Pancreas (tissue), 10 donors: ENCODE results near the gene LYPD1. TPM values are rescaled to one million over a fixed set of nuclear protein-coding genes. Genes with fewer than 3 reads are reported as not detected.

Experiments
- ATAC-seq, 4 donors: fragments of 200-7000 bp; cut with Tn5 transposase; one replicate each; pipeline versions ENCODE4 v1.8.0 to v1.9.1; 2020; ENCODE audit warnings: mild to moderate bottlenecking in 4 of 4, moderate library complexity in 4 of 4
- DNase-seq, 6 donors: peaks; one replicate each; pipeline ENCODE4 v3.0.0-alpha.2; 2020
- FAIRE-seq: peaks from 2 replicates; lab custom pipeline; 2012; peaks lifted over from hg19 to GRCh38; lab: Jason Lieb, UNC
- H3K27ac ChIP-seq, 4 donors: fragments of 200-600 bp; sonication (generic); 1 replicate in 3 of 4; 2 replicates in 1 of 4; pipeline versions ENCODE4 v1.5.0 to v1.8.0; 2020
- H3K27me3 ChIP-seq, 4 donors: fragments of 200-600 bp; one replicate each; pipeline ENCODE4 v1.8.0; 2021
- H3K36me3 ChIP-seq, 3 donors: fragments of 200-600 bp; sonication (generic) in 1 of 3; one replicate each; pipeline versions ENCODE4 v1.5.0 to v1.8.0; 2020 to 2021
- H3K4me1 ChIP-seq, 3 donors: fragments of 200-600 bp; one replicate each; pipeline ENCODE4 v1.8.0; 2021
- H3K4me3 ChIP-seq, 4 donors: fragments of 200-600 bp; sonication (generic) in 2 of 4; one replicate each; pipeline versions ENCODE4 v1.5.0 to v1.8.0; 2020 to 2021
- H3K9me3 ChIP-seq, 4 donors: fragments of 200-600 bp; one replicate each; pipeline ENCODE4 v1.8.0; 2021
- WGBS, 2 donors: extraction: QIAGEN DNeasy Blood & Tissue Kit; methylation state at CpG; one replicate each; pipeline ENCODE4 v1.1.7; 2013; 5-methylcytosine and 5-hydroxymethylcytosine counted together
- intact Hi-C, 3 donors: fragments of 100-400 bp; cut with DNase I; formaldehyde crosslinking; loops; one replicate each; pipeline versions ENCODE4 v1.11.1 to v1.14.2; 2022
- polyA plus RNA-seq, 2 donors: library from polyadenylated mRNA; stranded (reverse); fragments of 200-250 nt; gene quantifications; one replicate each; pipeline ENCODE4 v1.2.3, GENCODE V29; 2013
- total RNA-seq, 6 donors: library from RNA; stranded (reverse); fragmentation: NEBNext Ultra II Directional in 4 of 6; extraction: Animal tissue kit (Norgen Biotek cat#: 25700) in 4 of 6; gene quantifications; one replicate each; pipeline versions ENCODE4 v1.2.1 to v1.2.4, GENCODE V29; 2021 to 2023
- TF ChIP-seq, protein P1 (sequence below), 4 donors: fragments of 200-600 bp; sonication (generic) in 3 of 4; IDR thresholded peaks; one replicate each; pipeline versions ENCODE4 v1.5.0 to v1.8.0; 2021; ENCODE audit warnings: antibody characterized with exemption in 4 of 4
- donor health status: healthy with polysubstance abuse.
- donor health status: DM: no; HTN: no; CAD: no; lungs with moderate emphysema.
- donor health status: DM: no; HTN: no; CAD: no.
- donor health status: control.
- donor health status: control.
- donor health status: Bipolar disorder and iron deficiency.
- donor health status: DM: yes; HTN: yes; CAD: no.
- donor health status: DM: no; HTN: no; CAD: no.
- donor health status: DM: no; HTN: no; CAD: no.
- donor health status: DM: yes; HTN: yes; CAD: no.

Gene LYPD1
- total and polyA plus RNA-seq, 8 donors = 1.1 to 20.5 (median 4.1) TPM

GRCh38 chr2:132623096-132623839 lies 46.7 kb downstream of the LYPD1 start:
- Histone ChIP-seq H3K4me1 (peaks cover 10 to 23% (median 17%) of the 10 kb centered on the region in 3 donors), H3K27ac (peak overlapping the region in 2 of 4 donors; percentile 4 to 20), H3K4me3 (no peak overlapping the region), H3K9me3 (no peaks in the 10 kb centered on the region), H3K36me3 (no peaks in the 10 kb centered on the region), H3K27me3 (no peaks in the 10 kb centered on the region)
- WGBS, 2 donors = 75 to 76% methylated on average over 9 of the region's 9 CpGs
- no peak for FAIRE-seq
- TF ChIP-seq, protein P1, sequence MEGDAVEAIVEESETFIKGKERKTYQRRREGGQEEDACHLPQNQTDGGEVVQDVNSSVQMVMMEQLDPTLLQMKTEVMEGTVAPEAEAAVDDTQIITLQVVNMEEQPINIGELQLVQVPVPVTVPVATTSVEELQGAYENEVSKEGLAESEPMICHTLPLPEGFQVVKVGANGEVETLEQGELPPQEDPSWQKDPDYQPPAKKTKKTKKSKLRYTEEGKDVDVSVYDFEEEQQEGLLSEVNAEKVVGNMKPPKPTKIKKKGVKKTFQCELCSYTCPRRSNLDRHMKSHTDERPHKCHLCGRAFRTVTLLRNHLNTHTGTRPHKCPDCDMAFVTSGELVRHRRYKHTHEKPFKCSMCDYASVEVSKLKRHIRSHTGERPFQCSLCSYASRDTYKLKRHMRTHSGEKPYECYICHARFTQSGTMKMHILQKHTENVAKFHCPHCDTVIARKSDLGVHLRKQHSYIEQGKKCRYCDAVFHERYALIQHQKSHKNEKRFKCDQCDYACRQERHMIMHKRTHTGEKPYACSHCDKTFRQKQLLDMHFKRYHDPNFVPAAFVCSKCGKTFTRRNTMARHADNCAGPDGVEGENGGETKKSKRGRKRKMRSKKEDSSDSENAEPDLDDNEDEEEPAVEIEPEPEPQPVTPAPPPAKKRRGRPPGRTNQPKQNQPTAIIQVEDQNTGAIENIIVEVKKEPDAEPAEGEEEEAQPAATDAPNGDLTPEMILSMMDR (IDR thresholded peaks at IDR 0.05) = no peak
- DNase-seq = peak in 1 of 6 donors; percentile 27
- ATAC-seq = no peak
- intact Hi-C loops = no loop called here

DNA sequence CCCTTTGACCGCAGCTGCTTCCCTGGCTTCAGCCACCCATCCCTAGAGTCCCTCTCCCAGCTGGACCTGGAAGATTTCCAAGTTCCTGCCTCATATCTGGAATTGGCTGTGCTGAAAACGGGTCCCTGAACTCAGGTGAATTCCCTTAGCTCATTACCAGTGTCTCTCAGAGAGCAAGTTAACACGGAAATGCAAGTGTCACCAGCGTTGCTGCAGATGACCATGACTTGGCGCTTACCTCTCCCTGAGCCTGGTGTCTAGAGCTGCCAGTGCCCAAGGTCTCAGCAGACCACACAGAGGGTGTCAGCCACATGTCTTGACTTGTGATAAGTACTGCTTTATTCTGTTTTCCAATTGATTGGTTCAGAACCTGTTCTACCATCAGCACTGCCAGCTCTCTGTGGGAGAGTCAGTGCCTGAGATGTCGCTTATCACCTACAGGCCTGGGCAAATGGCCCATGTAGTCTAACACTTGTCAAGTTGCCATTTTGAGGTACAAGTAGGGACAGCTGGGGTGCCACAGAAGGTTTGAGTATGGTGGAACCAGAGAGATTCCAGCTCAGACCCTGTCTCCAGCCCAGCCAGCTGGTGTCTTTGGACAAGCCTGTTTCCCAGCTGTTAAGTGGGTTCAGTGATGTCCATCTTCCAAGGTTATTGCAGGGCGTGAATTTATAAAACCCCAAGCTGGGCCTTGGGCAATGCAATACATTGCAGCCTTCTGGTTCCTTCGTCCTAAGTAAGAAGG lies 48.7 kb downstream of the LYPD1 start:
- peak; percentile 91 to 94 (median 92) for ATAC-seq
- peak overlapping the region; percentile 60 to 77 (median 68) for H3K27ac ChIP-seq

GRCh38 chr2:132620115-132620514 lies 49.9 kb downstream of the LYPD1 start:
- no peak for FAIRE-seq
- peaks cover 13 to 23% (median 17%) of the 10 kb centered on the region in 3 donors for H3K4me1 ChIP-seq

More for the DNA sequence above, 48.7 kb downstream of the LYPD1 start:
- WGBS, 2 donors = 15% methylated on average over 8 of the region's 8 CpGs
- H3K36me3 ChIP-seq = no peaks in the 10 kb centered on the region
- TF ChIP-seq, protein P1 (IDR thresholded peaks at IDR 0.05) = no peak
- H3K4me1 ChIP-seq = peaks cover 13 to 23% (median 17%) of the 10 kb centered on the region in 3 donors
- peak overlapping the region in 2 of 4 donors; percentile 3 to 15 for H3K4me3 ChIP-seq
- DNase-seq (peak; percentile 58 to 90 (median 84)), FAIRE-seq (no peak)
- intact Hi-C loops = no loop called here
- H3K27me3 ChIP-seq = no peaks in the 10 kb centered on the region
- no peaks in the 10 kb centered on the region for H3K9me3 ChIP-seq

GRCh38 chr2:132618734-132619133 lies 51.3 kb downstream of the LYPD1 start:
- FAIRE-seq = no peak

More at GRCh38 chr2:132620115-132620514, 49.9 kb downstream of the LYPD1 start:
- H3K9me3 ChIP-seq = no peaks in the 10 kb centered on the region
- ATAC-seq = peak in 1 of 4 donors; percentile 4
- WGBS, 2 donors = 23 to 25% methylated on average over 2 of the region's 2 CpGs
- TF ChIP-seq, protein P1 (IDR thresholded peaks at IDR 0.05) = no peak
- no peak overlapping the region for H3K4me3 ChIP-seq
- intact Hi-C loops = no loop called here
- H3K27ac ChIP-seq = peak overlapping the region; percentile 60 to 77 (median 68)
- no peaks in the 10 kb centered on the region for H3K27me3 ChIP-seq
- no peaks in the 10 kb centered on the region for H3K36me3 ChIP-seq
- DNase-seq = peak in 1 of 6 donors; percentile 28

More at GRCh38 chr2:132618734-132619133, 51.3 kb downstream of the LYPD1 start:
- Histone ChIP-seq H3K27ac (no peak overlapping the region), H3K9me3 (no peaks in the 10 kb centered on the region), H3K4me1 (peaks cover 13 to 23% (median 17%) of the 10 kb centered on the region in 3 donors), H3K4me3 (no peak overlapping the region), H3K27me3 (no peaks in the 10 kb centered on the region), H3K36me3 (no peaks in the 10 kb centered on the region)
- ATAC-seq = no peak
- intact Hi-C loops = no loop called here
- 87 to 88% methylated on average over 7 of the region's 7 CpGs for WGBS, 2 donors
- DNase-seq = no peak
- TF ChIP-seq, protein P1 (IDR thresholded peaks at IDR 0.05) = no peak
